Neural progenitor cell (in vitro differentiated cells): ENCODE measurements around the gene RPL27. TPM values are rescaled to one million over a fixed set of nuclear protein-coding genes. Genes with fewer than 3 reads are reported as not detected.

Experiments used
- DNase-seq: peaks from one replicate; pipeline ENCODE4 v3.0.0-alpha.2; 2016; ENCODE audit warnings: low spot score
- H2AFZ ChIP-seq: fragments of 200-600 bp; sonication (generic); replicated peaks from 2 replicates; pipeline ENCODE4 v1.6.1; 2016; ENCODE audit warnings: antibody characterized with exemption
- H3F3A ChIP-seq: fragments of 200-600 bp; sonication (generic); 2 replicates; pipeline ENCODE4 v1.6.1; 2016; ENCODE audit warnings: antibody characterized with exemption, low read depth
- H3K27ac ChIP-seq: fragments of 200-600 bp; sonication (generic); 2 replicates; pipeline ENCODE4 v1.5.1; 2016; ENCODE audit warnings: mild to moderate bottlenecking
- H3K27me3 ChIP-seq: fragments of 200-600 bp; sonication (generic); 2 replicates; pipeline ENCODE4 v1.6.1; 2016; ENCODE audit warnings: mild to moderate bottlenecking, moderate library complexity
- H3K36me3 ChIP-seq: fragments of 200-600 bp; sonication (generic); 2 replicates; pipeline ENCODE4 v1.5.1; 2016
- H3K4me1 ChIP-seq: fragments of 200-600 bp; sonication (generic); 2 replicates; pipeline ENCODE4 v1.6.1; 2016; ENCODE audit warnings: mixed run types
- H3K4me2 ChIP-seq: fragments of 200-600 bp; sonication (generic); 2 replicates; pipeline ENCODE4 v1.6.1; 2016
- H3K4me3 ChIP-seq: fragments of 200-600 bp; sonication (generic); 2 replicates; pipeline ENCODE4 v1.5.1; 2016
- H3K79me2 ChIP-seq: fragments of 200-600 bp; sonication (generic); 2 replicates; pipeline ENCODE4 v1.6.1; 2016; ENCODE audit warnings: low read depth
- H3K9ac ChIP-seq: fragments of 200-600 bp; sonication (generic); 2 replicates; pipeline ENCODE4 v1.6.1; 2016
- H3K9me3 ChIP-seq: fragments of 200-600 bp; sonication (generic); 2 replicates; pipeline ENCODE4 v1.5.1; 2016; ENCODE audit warnings: low read depth
- H4K20me1 ChIP-seq: fragments of 200-600 bp; sonication (generic); 2 replicates; pipeline ENCODE4 v1.6.1; 2016; ENCODE audit warnings: low read depth
- H3K27ac Mint-ChIP-seq: 3 replicates; pipeline ENCODE4 v1.8.0; 2021; ENCODE audit warnings: mixed read lengths
- H3K27me3 Mint-ChIP-seq: 2 replicates; pipeline ENCODE4 v1.8.0; 2022; ENCODE audit warnings: low read depth, mild to moderate bottlenecking, inconsistent platforms, moderate library complexity, mixed read lengths; ENCODE audit not compliant: insufficient read depth
- H3K36me3 Mint-ChIP-seq: 3 replicates; pipeline ENCODE4 v1.8.0; 2021; ENCODE audit warnings: mixed read lengths
- H3K4me1 Mint-ChIP-seq: 3 replicates; pipeline ENCODE4 v1.8.0; 2021; ENCODE audit warnings: mixed read lengths
- H3K4me3 Mint-ChIP-seq: 3 replicates; pipeline ENCODE4 v1.8.0; 2021; ENCODE audit warnings: mild to moderate bottlenecking, moderate library complexity, mixed read lengths
- H3K9me3 Mint-ChIP-seq: 3 replicates; pipeline ENCODE4 v1.8.0; 2020; ENCODE audit warnings: mixed read lengths
- EZH2 ChIP-seq: fragments of 200-600 bp; sonication (generic); IDR thresholded peaks from 2 replicates; pipeline ENCODE4 v1.6.1; 2017; ENCODE audit warnings: antibody characterized with exemption, mild to moderate bottlenecking, moderate library complexity
- EZH2phosphoT487 ChIP-seq: fragments of 200-600 bp; sonication (generic); IDR thresholded peaks from 2 replicates; pipeline ENCODE4 v1.6.1; 2017; ENCODE audit warnings: antibody characterized with exemption
- total RNA-seq: library from RNA; depleted of rRNA; stranded (reverse); fragments of >200 nt; gene quantifications from 2 replicates; pipeline ENCODE4 v1.2.3, GENCODE V29; 2015; ENCODE audit warnings: low replicate concordance
- TF ChIP-seq, protein P1 (sequence below): fragments of 200-600 bp; sonication (generic); IDR thresholded peaks from 2 replicates; pipeline ENCODE4 v1.5.1; 2017; ENCODE audit warnings: antibody characterized with exemption, mild to moderate bottlenecking

The RPL27 gene
- total RNA-seq, result 1,535 and 1,934 TPM in 2 replicates

- H3F3A ChIP-seq, result peaks cover 64% of the 10 kb centered on the region
- H3K9ac ChIP-seq, result peak within 1 kb of the TSS; percentile 99
- Mint-ChIP-seq H3K27me3 (no peaks in the 10 kb centered on the region), H3K36me3 (peaks cover 27% of the 10 kb centered on the region), H3K4me3 (peak within 1 kb of the TSS; percentile 99), H3K27ac (peak within 1 kb of the TSS; percentile 98), H3K4me1 (peaks cover 24% of the 10 kb centered on the region), H3K9me3 (no peaks in the 10 kb centered on the region)
- H3K4me3 ChIP-seq, result peak within 1 kb of the TSS; percentile 79
- peak within 1 kb of the TSS; percentile 92 for H3K4me2 ChIP-seq
- H3K79me2 ChIP-seq, result peaks cover 32% of the 10 kb centered on the region
- peak within 1 kb of the TSS; percentile 87 for H2AFZ ChIP-seq
- H3K4me1 ChIP-seq, result peaks cover 10% of the 10 kb centered on the region
- H3K36me3 ChIP-seq, result peaks cover 6% of the 10 kb centered on the region
- H4K20me1 ChIP-seq, result peaks cover 27% of the 10 kb centered on the region
- TF ChIP-seq, protein P1, sequence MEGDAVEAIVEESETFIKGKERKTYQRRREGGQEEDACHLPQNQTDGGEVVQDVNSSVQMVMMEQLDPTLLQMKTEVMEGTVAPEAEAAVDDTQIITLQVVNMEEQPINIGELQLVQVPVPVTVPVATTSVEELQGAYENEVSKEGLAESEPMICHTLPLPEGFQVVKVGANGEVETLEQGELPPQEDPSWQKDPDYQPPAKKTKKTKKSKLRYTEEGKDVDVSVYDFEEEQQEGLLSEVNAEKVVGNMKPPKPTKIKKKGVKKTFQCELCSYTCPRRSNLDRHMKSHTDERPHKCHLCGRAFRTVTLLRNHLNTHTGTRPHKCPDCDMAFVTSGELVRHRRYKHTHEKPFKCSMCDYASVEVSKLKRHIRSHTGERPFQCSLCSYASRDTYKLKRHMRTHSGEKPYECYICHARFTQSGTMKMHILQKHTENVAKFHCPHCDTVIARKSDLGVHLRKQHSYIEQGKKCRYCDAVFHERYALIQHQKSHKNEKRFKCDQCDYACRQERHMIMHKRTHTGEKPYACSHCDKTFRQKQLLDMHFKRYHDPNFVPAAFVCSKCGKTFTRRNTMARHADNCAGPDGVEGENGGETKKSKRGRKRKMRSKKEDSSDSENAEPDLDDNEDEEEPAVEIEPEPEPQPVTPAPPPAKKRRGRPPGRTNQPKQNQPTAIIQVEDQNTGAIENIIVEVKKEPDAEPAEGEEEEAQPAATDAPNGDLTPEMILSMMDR, result peak; percentile 78
- TF ChIP-seq EZH2phosphoT487, result no peak
- peak; percentile 99 for DNase-seq
- H3K9me3 ChIP-seq, result no peaks in the 10 kb centered on the region
- no peaks in the 10 kb centered on the region for H3K27me3 ChIP-seq
- H3K27ac ChIP-seq, result peak within 1 kb of the TSS; percentile 97
Observed at GRCh38 chr17:42997984-42998938, at the start of gene RPL27. Gene RPL27 (plus strand): TSS chr17:42998419. CDS start chr17:42998751, 332 bp downstream.

DNA sequence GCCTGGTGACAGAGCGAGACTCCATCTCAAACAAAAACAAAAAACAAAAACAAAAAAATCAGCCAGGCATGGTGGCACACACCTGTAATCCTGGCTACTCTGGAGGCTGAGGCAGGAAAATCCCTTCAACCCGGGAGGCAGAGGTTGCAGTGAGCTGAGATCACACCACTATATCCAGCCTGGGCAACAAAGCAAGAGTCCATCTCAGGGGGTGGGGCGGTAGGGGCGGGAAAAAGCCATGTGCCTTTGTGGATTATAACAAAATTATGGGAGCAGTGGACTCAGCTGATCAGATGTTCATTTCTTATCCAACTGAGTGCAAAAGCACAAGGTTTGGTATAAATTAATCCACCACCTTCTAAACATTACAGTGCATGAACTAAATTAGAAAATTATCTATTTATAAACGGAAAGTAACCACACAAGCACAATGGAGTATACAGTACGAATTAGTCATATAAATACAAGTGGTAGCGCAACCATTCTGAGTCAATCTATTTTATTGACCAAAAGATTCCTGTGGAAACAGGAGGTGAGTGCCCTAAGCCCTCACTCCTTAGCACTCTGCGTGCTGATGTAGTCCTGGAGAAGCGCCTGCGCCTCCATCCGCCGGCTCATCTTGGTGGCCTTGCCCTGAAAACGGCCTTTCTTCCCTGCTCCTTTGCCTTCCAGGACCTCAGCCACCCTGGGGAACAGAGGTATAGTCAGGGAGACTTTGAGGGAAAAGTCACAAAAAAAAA lies 48.0 kb upstream of the RPL27 start:
- TF ChIP-seq EZH2phosphoT487, result no peak
- TF ChIP-seq, protein P1, result no peak
- TF ChIP-seq EZH2, result no peak
- no peaks in the 10 kb centered on the region for H3K36me3 ChIP-seq
- Mint-ChIP-seq H3K36me3 (peaks cover 19% of the 10 kb centered on the region), H3K4me3 (no peak overlapping the region), H3K27me3 (no peaks in the 10 kb centered on the region), H3K27ac (no peak overlapping the region), H3K9me3 (no peaks in the 10 kb centered on the region), H3K4me1 (no peaks in the 10 kb centered on the region)
- no peak overlapping the region for H3K9ac ChIP-seq
- H3K4me1 ChIP-seq, result no peaks in the 10 kb centered on the region
- no peaks in the 10 kb centered on the region for H3K79me2 ChIP-seq
- no peak overlapping the region for H2AFZ ChIP-seq
- H3K9me3 ChIP-seq, result no peaks in the 10 kb centered on the region
- DNase-seq, result no peak
- no peaks in the 10 kb centered on the region for H3F3A ChIP-seq
- no peak overlapping the region for H3K27ac ChIP-seq
- no peaks in the 10 kb centered on the region for H4K20me1 ChIP-seq
- no peak overlapping the region for H3K4me2 ChIP-seq
- H3K27me3 ChIP-seq, result no peaks in the 10 kb centered on the region
- no peak overlapping the region for H3K4me3 ChIP-seq

DNA sequence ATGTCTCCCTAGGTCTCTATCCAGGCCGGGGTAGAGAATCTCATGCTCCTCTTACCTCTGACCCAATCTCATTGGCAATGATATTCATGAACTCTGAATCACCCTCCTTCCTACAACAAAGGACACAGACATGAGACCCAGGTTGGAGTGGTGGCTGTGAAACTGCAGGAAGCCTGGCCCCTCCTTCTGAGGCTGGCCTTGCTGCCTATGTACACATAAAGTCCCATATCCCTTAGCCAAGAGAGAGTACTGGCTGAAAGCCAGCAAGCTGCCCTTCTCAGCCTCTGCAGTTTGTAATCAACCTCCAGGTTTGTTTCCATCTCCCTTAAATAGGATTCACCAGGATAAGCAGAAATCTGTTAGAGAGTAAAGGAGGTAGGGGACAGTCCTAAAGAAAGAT lies 44.5 kb upstream of the RPL27 start:
- Mint-ChIP-seq H3K27me3 (peaks cover 3% of the 10 kb centered on the region), H3K4me3 (no peak overlapping the region), H3K9me3 (no peaks in the 10 kb centered on the region), H3K27ac (no peak overlapping the region), H3K36me3 (peaks cover 36% of the 10 kb centered on the region), H3K4me1 (no peaks in the 10 kb centered on the region)
- Histone ChIP-seq H3K4me3 (no peak overlapping the region), H3K9me3 (no peaks in the 10 kb centered on the region), H3K27me3 (no peaks in the 10 kb centered on the region), H3K27ac (no peak overlapping the region), H3F3A (no peaks in the 10 kb centered on the region), H2AFZ (no peak overlapping the region), H3K4me2 (no peak overlapping the region), H3K79me2 (no peaks in the 10 kb centered on the region), H3K4me1 (no peaks in the 10 kb centered on the region), H3K36me3 (no peaks in the 10 kb centered on the region), H4K20me1 (no peaks in the 10 kb centered on the region), H3K9ac (no peak overlapping the region)
- TF ChIP-seq, protein P1, result no peak
- TF ChIP-seq EZH2, result no peak
- TF ChIP-seq EZH2phosphoT487, result no peak
- DNase-seq, result no peak
